ENCODE data around the gene COX7B. TPM values are rescaled to one million over a fixed set of nuclear protein-coding genes. Genes with fewer than 3 reads are reported as not detected.
"Not testable (repeated sequence)": the region's sequence is repeated elsewhere in the genome, so short reads cannot be mapped to it uniquely, and the experiment has no call there.

The COX7B gene
- total RNA-seq, 1 experiment from 2014 or later = 243 TPM

DNA sequence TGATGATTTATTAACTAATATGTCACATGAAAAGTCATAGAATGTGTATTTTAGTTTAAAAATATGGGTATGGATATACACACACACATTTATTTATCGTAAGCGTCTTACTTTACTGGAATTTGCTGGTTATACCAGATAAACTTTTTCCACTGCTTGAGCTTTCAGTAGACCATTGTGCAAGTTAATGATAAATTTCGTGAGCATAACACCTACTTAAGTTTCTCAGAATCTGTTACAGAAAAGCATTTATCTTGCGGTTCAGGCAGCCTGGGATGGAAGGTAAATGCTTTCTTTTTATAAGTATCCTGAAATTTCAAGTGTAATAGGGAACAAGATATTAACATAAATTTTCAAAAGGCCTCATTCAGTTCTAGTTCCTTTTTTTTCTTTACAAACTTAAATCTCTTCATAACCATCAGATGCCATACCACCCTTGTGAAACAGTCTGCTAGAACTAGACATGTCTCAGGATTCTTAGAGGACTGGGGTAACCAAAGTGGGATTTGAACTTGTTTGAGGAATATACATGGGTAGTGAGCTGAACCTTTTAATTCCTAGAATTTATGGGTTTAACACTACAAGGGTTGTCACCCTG lies 38.9 kb downstream of the COX7B start:
- no peaks in the 10 kb centered on the region for H3K9me3 ChIP-seq
- no peak overlapping the region for H3K4me3 ChIP-seq (ENCODE audit: low read depth, low read length)
- POLR2A ChIA-PET = no interaction called here
- no peaks in the 10 kb centered on the region for H3K36me3 Mint-ChIP-seq (ENCODE audit: insufficient read depth, unreplicated experiment)
- H3K36me3 ChIP-seq (ENCODE audit: control insufficient read depth, insufficient read depth, low read length) = no peaks in the 10 kb centered on the region
- H3K9me3 Mint-ChIP-seq (ENCODE audit: unreplicated experiment) = no peaks in the 10 kb centered on the region
- intact Hi-C loops (cut with micrococcal nuclease; ENCODE audit: unreplicated experiment) = no loop called here
- no peak overlapping the region for H3K27ac Mint-ChIP-seq (ENCODE audit: unreplicated experiment)
- CTCF ChIA-PET = no interaction called here
- no peaks in the 10 kb centered on the region for H3K27me3 ChIP-seq (replicated peaks; ENCODE audit: control insufficient read depth, insufficient read depth, low read length)
- BruUV-seq (replicated peaks) = no TSS peak
- H3K27me3 Mint-ChIP-seq (ENCODE audit: insufficient read depth, unreplicated experiment) = no peaks in the 10 kb centered on the region
- TF ChIP-seq, protein P1, sequence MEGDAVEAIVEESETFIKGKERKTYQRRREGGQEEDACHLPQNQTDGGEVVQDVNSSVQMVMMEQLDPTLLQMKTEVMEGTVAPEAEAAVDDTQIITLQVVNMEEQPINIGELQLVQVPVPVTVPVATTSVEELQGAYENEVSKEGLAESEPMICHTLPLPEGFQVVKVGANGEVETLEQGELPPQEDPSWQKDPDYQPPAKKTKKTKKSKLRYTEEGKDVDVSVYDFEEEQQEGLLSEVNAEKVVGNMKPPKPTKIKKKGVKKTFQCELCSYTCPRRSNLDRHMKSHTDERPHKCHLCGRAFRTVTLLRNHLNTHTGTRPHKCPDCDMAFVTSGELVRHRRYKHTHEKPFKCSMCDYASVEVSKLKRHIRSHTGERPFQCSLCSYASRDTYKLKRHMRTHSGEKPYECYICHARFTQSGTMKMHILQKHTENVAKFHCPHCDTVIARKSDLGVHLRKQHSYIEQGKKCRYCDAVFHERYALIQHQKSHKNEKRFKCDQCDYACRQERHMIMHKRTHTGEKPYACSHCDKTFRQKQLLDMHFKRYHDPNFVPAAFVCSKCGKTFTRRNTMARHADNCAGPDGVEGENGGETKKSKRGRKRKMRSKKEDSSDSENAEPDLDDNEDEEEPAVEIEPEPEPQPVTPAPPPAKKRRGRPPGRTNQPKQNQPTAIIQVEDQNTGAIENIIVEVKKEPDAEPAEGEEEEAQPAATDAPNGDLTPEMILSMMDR (IDR thresholded peaks at IDR 0.05; ENCODE audit: insufficient read depth in 1 of 2, low read depth in 1 of 2, low read length in 1 of 2, severe bottlenecking in 1 of 2, unreplicated experiment in 1 of 2) = no peak
- H3K4me3 Mint-ChIP-seq (ENCODE audit: unreplicated experiment) = no peak overlapping the region
- no peaks in the 10 kb centered on the region for H3K4me1 ChIP-seq
- no peak for DNase-seq
- no peaks in the 10 kb centered on the region for H3K4me1 Mint-ChIP-seq (ENCODE audit: low read depth, unreplicated experiment)

DNA sequence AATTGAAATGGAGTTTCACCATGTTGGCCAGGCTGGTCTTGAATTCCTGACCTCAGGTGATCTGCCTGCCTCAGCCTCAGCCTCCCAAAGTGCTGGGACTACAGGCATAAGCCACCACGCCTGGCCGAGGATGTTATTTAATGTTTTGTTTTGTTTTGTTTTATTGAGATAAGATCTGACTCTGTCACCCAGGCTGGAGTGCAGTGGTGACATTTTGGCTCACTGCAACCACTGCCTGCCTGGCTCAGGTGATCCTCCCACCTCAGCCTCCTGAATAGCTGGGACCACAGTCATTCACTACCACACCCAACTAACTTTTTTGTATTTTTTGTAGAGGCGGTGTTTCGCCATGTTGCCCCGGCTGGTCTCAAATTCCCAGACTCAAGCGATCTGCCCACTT lies 45.8 kb downstream of the COX7B start:
- CTCF ChIA-PET; intact Hi-C loops (cut with micrococcal nuclease; ENCODE audit: unreplicated experiment); H3K27ac Mint-ChIP-seq (ENCODE audit: unreplicated experiment); H3K36me3 ChIP-seq (ENCODE audit: control insufficient read depth, insufficient read depth, low read length); H3K4me1 Mint-ChIP-seq (ENCODE audit: low read depth, unreplicated experiment); BruUV-seq (replicated peaks); H3K9me3 Mint-ChIP-seq (ENCODE audit: unreplicated experiment); DNase-seq; POLR2A ChIA-PET; H3K36me3 Mint-ChIP-seq (ENCODE audit: insufficient read depth, unreplicated experiment); H3K27me3 Mint-ChIP-seq (ENCODE audit: insufficient read depth, unreplicated experiment); H3K4me1 ChIP-seq; H3K4me3 ChIP-seq (ENCODE audit: low read depth, low read length); H3K27me3 ChIP-seq (replicated peaks; ENCODE audit: control insufficient read depth, insufficient read depth, low read length); H3K4me3 Mint-ChIP-seq (ENCODE audit: unreplicated experiment); H3K9me3 ChIP-seq: not testable (repeated sequence)

DNA sequence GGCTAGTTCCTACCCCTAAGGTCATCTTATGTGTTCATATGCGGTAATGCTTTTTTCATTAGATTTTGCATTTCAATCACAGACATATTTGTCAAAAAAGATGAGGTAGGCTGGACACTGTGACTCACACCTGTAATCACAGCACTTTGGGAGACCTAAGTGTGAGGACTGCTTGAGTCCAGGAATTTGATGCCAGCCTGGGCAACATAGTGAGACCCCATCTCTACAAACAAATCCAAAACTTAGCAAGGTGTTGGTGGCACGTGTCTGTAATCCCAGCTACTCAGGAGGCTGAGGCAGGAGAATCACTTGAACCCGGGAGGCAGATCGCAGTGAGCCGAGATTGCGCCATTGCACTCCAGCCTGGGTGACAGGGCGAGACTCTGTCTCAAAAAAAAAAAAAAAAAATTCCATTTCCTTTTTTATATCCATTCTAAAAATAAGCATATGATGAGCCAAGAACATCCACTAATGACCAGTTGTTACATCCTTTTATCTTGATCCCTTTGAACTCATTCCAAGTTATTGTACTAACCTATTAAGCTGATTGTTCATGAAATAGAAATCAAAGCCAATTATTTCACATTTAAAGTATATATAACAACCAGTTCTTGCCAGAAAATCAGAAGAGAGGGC lies 46.8 kb downstream of the COX7B start:
- Mint-ChIP-seq H3K36me3 (ENCODE audit: insufficient read depth, unreplicated experiment) (no peaks in the 10 kb centered on the region), H3K27me3 (ENCODE audit: insufficient read depth, unreplicated experiment) (no peaks in the 10 kb centered on the region), H3K9me3 (ENCODE audit: unreplicated experiment) (no peaks in the 10 kb centered on the region), H3K4me1 (ENCODE audit: low read depth, unreplicated experiment) (no peaks in the 10 kb centered on the region), H3K4me3 (ENCODE audit: unreplicated experiment) (no peak overlapping the region), H3K27ac (ENCODE audit: unreplicated experiment) (no peak overlapping the region)
- Histone ChIP-seq H3K4me3 (ENCODE audit: low read depth, low read length) (no peak overlapping the region), H3K36me3 (ENCODE audit: control insufficient read depth, insufficient read depth, low read length) (no peaks in the 10 kb centered on the region), H3K4me1 (no peaks in the 10 kb centered on the region), H3K9me3 (no peaks in the 10 kb centered on the region), H3K27me3 (replicated peaks; ENCODE audit: control insufficient read depth, insufficient read depth, low read length) (no peaks in the 10 kb centered on the region)
- TF ChIP-seq, protein P1 (IDR thresholded peaks at IDR 0.05; ENCODE audit: insufficient read depth in 1 of 2, low read depth in 1 of 2, low read length in 1 of 2, severe bottlenecking in 1 of 2, unreplicated experiment in 1 of 2) = no peak
- ChIA-PET CTCF (no interaction called here), POLR2A (no interaction called here)
- DNase-seq = no peak
- intact Hi-C loops (cut with micrococcal nuclease; ENCODE audit: unreplicated experiment) = no loop called here
- no TSS peak for BruUV-seq (replicated peaks)
